Measurements from ENCODE around the gene GRIK5. TPM values are rescaled to one million over a fixed set of nuclear protein-coding genes. Genes with fewer than 3 reads are reported as not detected.

Gene GRIK5
- polyA plus RNA-seq, 1 donor (not counting 4 experiments of a cell fraction or from before 2014, with no cell fraction given), result 0.17 TPM

- Histone ChIP-seq H3K27me3 (ENCODE audit: control insufficient read depth, extremely low read depth, insufficient read depth, low read length) (peaks cover 73% of the 10 kb centered on the region), H4K20me1 (ENCODE audit: control insufficient read depth, extremely low read depth, insufficient read depth, low read length) (no peaks in the 10 kb centered on the region), H3K27ac (ENCODE audit: control insufficient read depth, insufficient read depth, low read length) (no peak overlapping the region), H3K4me3 (ENCODE audit: control insufficient read depth in 2 of 3, extremely low read depth in 1 of 3, insufficient read depth in 2 of 3, low read depth in 1 of 3, low read length in 3 of 3) (no peak overlapping the region), H3K9me1 (ENCODE audit: control insufficient read depth, extremely low read depth, insufficient read depth, low read length) (no peaks in the 10 kb centered on the region), H2AFZ (ENCODE audit: control insufficient read depth, low read length) (no peak overlapping the region), H3K4me1 (ENCODE audit: control insufficient read depth, extremely low read depth, insufficient read depth, low read length) (no peaks in the 10 kb centered on the region), H3K9me3 (ENCODE audit: control insufficient read depth, low read depth, low read length) (no peaks in the 10 kb centered on the region), H3K36me3 (ENCODE audit: control insufficient read depth in 2 of 2, extremely low read depth in 1 of 2, insufficient read depth in 2 of 2, low read length in 2 of 2) (no peaks in the 10 kb centered on the region), H3K4me2 (ENCODE audit: control insufficient read depth, extremely low read depth, insufficient read depth, low read depth, low read length) (peak overlapping the region; percentile 37), H3K9ac (ENCODE audit: control insufficient read depth, extremely low read depth, insufficient read depth, low read length) (no peak overlapping the region), H3K79me2 (ENCODE audit: control insufficient read depth, insufficient read depth, low read length) (no peaks in the 10 kb centered on the region)
- DNase-seq (ENCODE audit: low read depth, low spot score) (no peak), FAIRE-seq (no peak)
- dilution Hi-C loops (cut with MboI; ENCODE audit: extremely low pct_ligation_motif_present, low sequenced_read_pairs), result no loop called here
- TF ChIP-seq CTCF (optimal IDR thresholded peaks at IDR 0.05 in 1 of 3, IDR thresholded peaks at IDR 0.05 in 1 of 3, conservative IDR thresholded peaks at IDR 0.05 in 1 of 3; ENCODE audit: extremely low read depth in 1 of 3, insufficient read depth in 2 of 3, low read length in 3 of 3), result no peak
- no peak for TF ChIP-seq EZH2 (IDR thresholded peaks at IDR 0.05; ENCODE audit: low read length)
Observed at GRCh38 chr19:41997121-41997850, 72.7 kb downstream of the GRIK5 start.

- DNase-seq (ENCODE audit: low read depth, low spot score), result no peak
- H3K4me1 ChIP-seq (ENCODE audit: control insufficient read depth, extremely low read depth, insufficient read depth, low read length), result no peaks in the 10 kb centered on the region
- H3K4me3 ChIP-seq (ENCODE audit: control insufficient read depth in 2 of 3, extremely low read depth in 1 of 3, insufficient read depth in 2 of 3, low read depth in 1 of 3, low read length in 3 of 3), result no peak overlapping the region
- no peaks in the 10 kb centered on the region for H3K9me1 ChIP-seq (ENCODE audit: control insufficient read depth, extremely low read depth, insufficient read depth, low read length)
- no peak overlapping the region for H3K4me2 ChIP-seq (ENCODE audit: control insufficient read depth, extremely low read depth, insufficient read depth, low read depth, low read length)
- H4K20me1 ChIP-seq (ENCODE audit: control insufficient read depth, extremely low read depth, insufficient read depth, low read length), result no peaks in the 10 kb centered on the region
- H3K27ac ChIP-seq (ENCODE audit: control insufficient read depth, insufficient read depth, low read length), result no peak overlapping the region
- H3K79me2 ChIP-seq (ENCODE audit: control insufficient read depth, insufficient read depth, low read length), result no peaks in the 10 kb centered on the region
- FAIRE-seq, result no peak
- TF ChIP-seq CTCF (optimal IDR thresholded peaks at IDR 0.05 in 1 of 3, IDR thresholded peaks at IDR 0.05 in 1 of 3, conservative IDR thresholded peaks at IDR 0.05 in 1 of 3; ENCODE audit: extremely low read depth in 1 of 3, insufficient read depth in 2 of 3, low read length in 3 of 3), result no peak
- TF ChIP-seq EZH2 (IDR thresholded peaks at IDR 0.05; ENCODE audit: low read length), result no peak
- H3K9me3 ChIP-seq (ENCODE audit: control insufficient read depth, low read depth, low read length), result no peaks in the 10 kb centered on the region
- H3K36me3 ChIP-seq (ENCODE audit: control insufficient read depth in 2 of 2, extremely low read depth in 1 of 2, insufficient read depth in 2 of 2, low read length in 2 of 2), result no peaks in the 10 kb centered on the region
- H3K27me3 ChIP-seq (ENCODE audit: control insufficient read depth, extremely low read depth, insufficient read depth, low read length), result peaks cover 72% of the 10 kb centered on the region
- dilution Hi-C loops (cut with MboI; ENCODE audit: extremely low pct_ligation_motif_present, low sequenced_read_pairs), result no loop called here
- H3K9ac ChIP-seq (ENCODE audit: control insufficient read depth, extremely low read depth, insufficient read depth, low read length), result no peak overlapping the region
- no peak overlapping the region for H2AFZ ChIP-seq (ENCODE audit: control insufficient read depth, low read length)
Observed at GRCh38 chr19:41995959-41996797, 73.8 kb downstream of the GRIK5 start.
